ENCODE results near the gene ARHGAP24.
"Not testable (repeated sequence)": the region's sequence is repeated elsewhere in the genome, so short reads cannot be mapped to it uniquely, and the experiment has no call there.

ARHGAP24 gene

GRCh38 chr4:85509882-85510631, 35.1 kb downstream of the ARHGAP24 start:
- H3K27ac ChIP-seq = no peak overlapping the region
- TF ChIP-seq CTCF (IDR thresholded peaks at IDR 0.05) = no peak
- no peak for TF ChIP-seq ZFX (IDR thresholded peaks at IDR 0.05; ENCODE audit: borderline replicate concordance)

GRCh38 chr4:85510632-85510984, 35.7 kb downstream of the ARHGAP24 start:
- H3K27ac ChIP-seq = no peak overlapping the region
- TF ChIP-seq ZFX (IDR thresholded peaks at IDR 0.05; ENCODE audit: borderline replicate concordance) (no peak), CTCF (IDR thresholded peaks at IDR 0.05) (no peak)

GRCh38 chr4:85512446-85513205, 37.7 kb downstream of the ARHGAP24 start:
- H3K27ac ChIP-seq = no peak overlapping the region

GRCh38 chr4:85514117-85514516, 39.2 kb downstream of the ARHGAP24 start:
- no peak overlapping the region for H3K27ac ChIP-seq
- no peak for TF ChIP-seq CTCF (IDR thresholded peaks at IDR 0.05)
- TF ChIP-seq ZFX (IDR thresholded peaks at IDR 0.05; ENCODE audit: borderline replicate concordance) = no peak

More at GRCh38 chr4:85512446-85513205, 37.7 kb downstream of the ARHGAP24 start:
- no peak for TF ChIP-seq ZFX (IDR thresholded peaks at IDR 0.05; ENCODE audit: borderline replicate concordance)
- TF ChIP-seq CTCF (IDR thresholded peaks at IDR 0.05) = no peak

GRCh38 chr4:85514783-85515182, 39.8 kb downstream of the ARHGAP24 start:
- TF ChIP-seq ZFX (IDR thresholded peaks at IDR 0.05; ENCODE audit: borderline replicate concordance) (no peak), CTCF (IDR thresholded peaks at IDR 0.05) (no peak)
- no peak overlapping the region for H3K27ac ChIP-seq

GRCh38 chr4:85515701-85516100, 40.8 kb downstream of the ARHGAP24 start:
- TF ChIP-seq ZFX (IDR thresholded peaks at IDR 0.05; ENCODE audit: borderline replicate concordance) (no peak), CTCF (IDR thresholded peaks at IDR 0.05) (no peak)
- no peak overlapping the region for H3K27ac ChIP-seq

- not testable (repeated sequence) for H3K27ac ChIP-seq
Observed at GRCh38 chr4:85518526-85518925, 43.6 kb downstream of the ARHGAP24 start.

Measured in 22Rv1 (cell line).